ENCODE results near the gene TMEM167B. TPM values are rescaled to one million over a fixed set of nuclear protein-coding genes. Genes with fewer than 3 reads are reported as not detected.

TMEM167B gene
- total RNA-seq, 1 experiment from 2014 or later = 21.4 TPM

DNA sequence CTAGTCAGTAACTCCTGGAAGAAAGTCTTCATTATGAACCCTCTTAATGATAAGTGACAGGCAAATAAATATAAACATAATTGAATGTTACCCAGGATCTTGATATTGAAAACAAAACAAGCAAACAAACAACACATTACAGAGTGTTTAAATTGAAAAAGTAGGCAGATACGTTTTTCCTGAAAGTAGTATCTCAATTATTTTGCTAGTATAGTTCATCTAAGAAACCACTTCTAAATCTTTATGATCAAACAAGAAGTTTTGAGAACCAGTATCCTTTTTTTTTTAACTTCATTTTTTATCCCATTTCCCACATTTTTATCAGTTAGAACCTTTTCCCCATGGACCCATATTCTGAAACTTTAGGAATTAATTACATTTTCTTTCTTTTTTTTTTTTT lies 45.0 kb upstream of the TMEM167B start:
- DNase-seq (ENCODE audit: low read depth, low spot score) = no peak
- Histone ChIP-seq H3K4me3 (replicated peaks in 1 of 2; ENCODE audit: low read depth in 1 of 2, low read length in 2 of 2) (no peak overlapping the region), H3K36me3 (ENCODE audit: control insufficient read depth in 1 of 2, insufficient read depth in 2 of 2, low read length in 2 of 2) (no peaks in the 10 kb centered on the region), H2AFZ (ENCODE audit: low read depth, low read length, poor library complexity, severe bottlenecking) (no peak overlapping the region), H3K4me2 (ENCODE audit: low read length) (no peak overlapping the region), H3K9me3 (ENCODE audit: control insufficient read depth in 1 of 2, insufficient read depth in 1 of 2, low read depth in 1 of 2, low read length in 2 of 2) (no peaks in the 10 kb centered on the region), H3K27me3 (ENCODE audit: insufficient read depth, low read length) (no peaks in the 10 kb centered on the region), H4K20me1 (ENCODE audit: insufficient read depth) (no peaks in the 10 kb centered on the region), H3K79me2 (ENCODE audit: insufficient read depth, low read length) (peaks cover 2% of the 10 kb centered on the region), H3K4me1 (ENCODE audit: control insufficient read depth in 1 of 2, insufficient read depth in 2 of 2, low read length in 2 of 2) (peaks cover 3 to 8% of the 10 kb centered on the region in 2 experiments; a peak in 3 of 4 replicates), H3K27ac (ENCODE audit: low read depth, low read length) (no peak overlapping the region), H3K9me2 (ENCODE audit: insufficient read depth) (no peaks in the 10 kb centered on the region), H3K9ac (ENCODE audit: low read length) (no peak overlapping the region)
- RAD21 ChIA-PET (ENCODE audit: low non-redundant PET in 1 of 2, low total read pairs in 2 of 2, uncharacterized antibody in 2 of 2, unreplicated experiment in 2 of 2) = no interaction called here
- TF ChIP-seq YY1 (IDR thresholded peaks at IDR 0.05; ENCODE audit: extremely low read depth, insufficient replicate concordance, low read depth, low read length) = no peak
- TF ChIP-seq, protein P1, sequence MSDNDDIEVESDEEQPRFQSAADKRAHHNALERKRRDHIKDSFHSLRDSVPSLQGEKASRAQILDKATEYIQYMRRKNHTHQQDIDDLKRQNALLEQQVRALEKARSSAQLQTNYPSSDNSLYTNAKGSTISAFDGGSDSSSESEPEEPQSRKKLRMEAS (IDR thresholded peaks at IDR 0.05) = no peak
- TF ChIP-seq EZH2phosphoT487 (IDR thresholded peaks at IDR 0.05; ENCODE audit: borderline replicate concordance) = no peak
- no peak for TF ChIP-seq CBX3 (IDR thresholded peaks at IDR 0.05; ENCODE audit: low read depth)
- TF ChIP-seq, protein P2, sequence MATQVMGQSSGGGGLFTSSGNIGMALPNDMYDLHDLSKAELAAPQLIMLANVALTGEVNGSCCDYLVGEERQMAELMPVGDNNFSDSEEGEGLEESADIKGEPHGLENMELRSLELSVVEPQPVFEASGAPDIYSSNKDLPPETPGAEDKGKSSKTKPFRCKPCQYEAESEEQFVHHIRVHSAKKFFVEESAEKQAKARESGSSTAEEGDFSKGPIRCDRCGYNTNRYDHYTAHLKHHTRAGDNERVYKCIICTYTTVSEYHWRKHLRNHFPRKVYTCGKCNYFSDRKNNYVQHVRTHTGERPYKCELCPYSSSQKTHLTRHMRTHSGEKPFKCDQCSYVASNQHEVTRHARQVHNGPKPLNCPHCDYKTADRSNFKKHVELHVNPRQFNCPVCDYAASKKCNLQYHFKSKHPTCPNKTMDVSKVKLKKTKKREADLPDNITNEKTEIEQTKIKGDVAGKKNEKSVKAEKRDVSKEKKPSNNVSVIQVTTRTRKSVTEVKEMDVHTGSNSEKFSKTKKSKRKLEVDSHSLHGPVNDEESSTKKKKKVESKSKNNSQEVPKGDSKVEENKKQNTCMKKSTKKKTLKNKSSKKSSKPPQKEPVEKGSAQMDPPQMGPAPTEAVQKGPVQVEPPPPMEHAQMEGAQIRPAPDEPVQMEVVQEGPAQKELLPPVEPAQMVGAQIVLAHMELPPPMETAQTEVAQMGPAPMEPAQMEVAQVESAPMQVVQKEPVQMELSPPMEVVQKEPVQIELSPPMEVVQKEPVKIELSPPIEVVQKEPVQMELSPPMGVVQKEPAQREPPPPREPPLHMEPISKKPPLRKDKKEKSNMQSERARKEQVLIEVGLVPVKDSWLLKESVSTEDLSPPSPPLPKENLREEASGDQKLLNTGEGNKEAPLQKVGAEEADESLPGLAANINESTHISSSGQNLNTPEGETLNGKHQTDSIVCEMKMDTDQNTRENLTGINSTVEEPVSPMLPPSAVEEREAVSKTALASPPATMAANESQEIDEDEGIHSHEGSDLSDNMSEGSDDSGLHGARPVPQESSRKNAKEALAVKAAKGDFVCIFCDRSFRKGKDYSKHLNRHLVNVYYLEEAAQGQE (IDR thresholded peaks at IDR 0.05; ENCODE audit: low read depth) = no peak
- TF ChIP-seq FOSL1 (IDR thresholded peaks at IDR 0.05; ENCODE audit: low read depth) = no peak
- TF ChIP-seq JUND (IDR thresholded peaks at IDR 0.05) = no peak
- TF ChIP-seq, protein P3, sequence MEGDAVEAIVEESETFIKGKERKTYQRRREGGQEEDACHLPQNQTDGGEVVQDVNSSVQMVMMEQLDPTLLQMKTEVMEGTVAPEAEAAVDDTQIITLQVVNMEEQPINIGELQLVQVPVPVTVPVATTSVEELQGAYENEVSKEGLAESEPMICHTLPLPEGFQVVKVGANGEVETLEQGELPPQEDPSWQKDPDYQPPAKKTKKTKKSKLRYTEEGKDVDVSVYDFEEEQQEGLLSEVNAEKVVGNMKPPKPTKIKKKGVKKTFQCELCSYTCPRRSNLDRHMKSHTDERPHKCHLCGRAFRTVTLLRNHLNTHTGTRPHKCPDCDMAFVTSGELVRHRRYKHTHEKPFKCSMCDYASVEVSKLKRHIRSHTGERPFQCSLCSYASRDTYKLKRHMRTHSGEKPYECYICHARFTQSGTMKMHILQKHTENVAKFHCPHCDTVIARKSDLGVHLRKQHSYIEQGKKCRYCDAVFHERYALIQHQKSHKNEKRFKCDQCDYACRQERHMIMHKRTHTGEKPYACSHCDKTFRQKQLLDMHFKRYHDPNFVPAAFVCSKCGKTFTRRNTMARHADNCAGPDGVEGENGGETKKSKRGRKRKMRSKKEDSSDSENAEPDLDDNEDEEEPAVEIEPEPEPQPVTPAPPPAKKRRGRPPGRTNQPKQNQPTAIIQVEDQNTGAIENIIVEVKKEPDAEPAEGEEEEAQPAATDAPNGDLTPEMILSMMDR (IDR thresholded peaks at IDR 0.05 in 2 of 3, conservative IDR thresholded peaks at IDR 0.05 in 1 of 3; ENCODE audit: borderline replicate concordance in 1 of 3, insufficient read depth in 1 of 3, low read depth in 2 of 3, low read length in 2 of 3) = no peak
- no peak for TF ChIP-seq EZH2 (IDR thresholded peaks at IDR 0.05)
- no peak for TF ChIP-seq TCF7L2 (IDR thresholded peaks at IDR 0.05; ENCODE audit: borderline replicate concordance, extremely low read depth, insufficient read depth, insufficient read length)
- no peak for TF ChIP-seq SIN3A (IDR thresholded peaks at IDR 0.05; ENCODE audit: low read depth)
- TF ChIP-seq RAD21 (IDR thresholded peaks at IDR 0.05; ENCODE audit: low read depth) = no peak
- TF ChIP-seq POLR2AphosphoS5 (IDR thresholded peaks at IDR 0.05; ENCODE audit: low read depth, low read length) = no peak
- no peak for TF ChIP-seq POLR2A (IDR thresholded peaks at IDR 0.05; ENCODE audit: borderline replicate concordance, extremely low read depth, insufficient read depth, insufficient read length)
- TF ChIP-seq EGR1 (IDR thresholded peaks at IDR 0.05; ENCODE audit: low read depth) = no peak
- no peak for TF ChIP-seq ZNF274 (IDR thresholded peaks at IDR 0.05; ENCODE audit: low read depth, low read length)
- no peak for TF ChIP-seq SRF (IDR thresholded peaks at IDR 0.05; ENCODE audit: low read depth)
- TF ChIP-seq, protein P4, sequence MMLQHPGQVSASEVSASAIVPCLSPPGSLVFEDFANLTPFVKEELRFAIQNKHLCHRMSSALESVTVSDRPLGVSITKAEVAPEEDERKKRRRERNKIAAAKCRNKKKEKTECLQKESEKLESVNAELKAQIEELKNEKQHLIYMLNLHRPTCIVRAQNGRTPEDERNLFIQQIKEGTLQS (IDR thresholded peaks at IDR 0.05) = no peak
- TF ChIP-seq, protein P5, sequence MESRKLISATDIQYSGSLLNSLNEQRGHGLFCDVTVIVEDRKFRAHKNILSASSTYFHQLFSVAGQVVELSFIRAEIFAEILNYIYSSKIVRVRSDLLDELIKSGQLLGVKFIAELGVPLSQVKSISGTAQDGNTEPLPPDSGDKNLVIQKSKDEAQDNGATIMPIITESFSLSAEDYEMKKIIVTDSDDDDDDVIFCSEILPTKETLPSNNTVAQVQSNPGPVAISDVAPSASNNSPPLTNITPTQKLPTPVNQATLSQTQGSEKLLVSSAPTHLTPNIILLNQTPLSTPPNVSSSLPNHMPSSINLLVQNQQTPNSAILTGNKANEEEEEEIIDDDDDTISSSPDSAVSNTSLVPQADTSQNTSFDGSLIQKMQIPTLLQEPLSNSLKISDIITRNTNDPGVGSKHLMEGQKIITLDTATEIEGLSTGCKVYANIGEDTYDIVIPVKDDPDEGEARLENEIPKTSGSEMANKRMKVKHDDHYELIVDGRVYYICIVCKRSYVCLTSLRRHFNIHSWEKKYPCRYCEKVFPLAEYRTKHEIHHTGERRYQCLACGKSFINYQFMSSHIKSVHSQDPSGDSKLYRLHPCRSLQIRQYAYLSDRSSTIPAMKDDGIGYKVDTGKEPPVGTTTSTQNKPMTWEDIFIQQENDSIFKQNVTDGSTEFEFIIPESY (IDR thresholded peaks at IDR 0.05; ENCODE audit: extremely low read depth, insufficient replicate concordance, low read length) = no peak
- no peak for TF ChIP-seq CEBPB (IDR thresholded peaks at IDR 0.05; ENCODE audit: low read depth)
- intact Hi-C loops (cut with micrococcal nuclease) = no loop called here
- CTCF ChIA-PET = no interaction called here
- ATAC-seq = no peak
- POLR2A ChIA-PET = interaction anchor here (0.6 to 1.2 kb wide), 2 partner anchors 31 to 353 kb away, joined by 3 to 4 read pairs; partner anchors contain the start of gene TAF13
- no TSS peak for BruUV-seq (replicated peaks)
